Memory B cell (primary cell): ENCODE results near the gene FRMD5.

Source experiments
- ATAC-seq: fragments of 150-1000 bp; cut with Tn5 transposase; 2 replicates; pipeline ENCODE4 v1.10.0; 2021; ENCODE audit warnings: low read depth, mild to moderate bottlenecking, moderate library complexity
- DNase-seq, 2 donors: peaks; one replicate each; pipeline ENCODE4 v3.0.0; 2022; ENCODE audit warnings: low spot score in 2 of 2
- H3K27ac Mint-ChIP-seq: one replicate; pipeline ENCODE4 v1.8.0; 2022; ENCODE audit warnings: mild to moderate bottlenecking, moderate library complexity, mixed read lengths
- H3K27me3 Mint-ChIP-seq: one replicate; pipeline ENCODE4 v1.8.0; 2022; ENCODE audit warnings: mixed read lengths
- H3K36me3 Mint-ChIP-seq: one replicate; pipeline ENCODE4 v1.8.0; 2022; ENCODE audit warnings: mild to moderate bottlenecking, mixed read lengths
- H3K4me1 Mint-ChIP-seq: one replicate; pipeline ENCODE4 v1.8.0; 2022; ENCODE audit warnings: mixed read lengths
- H3K4me3 Mint-ChIP-seq: one replicate; pipeline ENCODE4 v1.8.0; 2022; ENCODE audit warnings: mild to moderate bottlenecking, moderate library complexity, mixed read lengths
- H3K9me3 Mint-ChIP-seq: one replicate; pipeline ENCODE4 v1.8.0; 2022; ENCODE audit warnings: mixed read lengths

Gene FRMD5

GRCh38 chr15:43948691-43949325, 246.3 kb downstream of the FRMD5 start:
- Mint-ChIP-seq H3K36me3 (no peaks in the 10 kb centered on the region), H3K27ac (no peak overlapping the region), H3K27me3 (peaks cover 3% of the 10 kb centered on the region), H3K9me3 (no peaks in the 10 kb centered on the region), H3K4me3 (no peak overlapping the region), H3K4me1 (peaks cover 15% of the 10 kb centered on the region)
- ATAC-seq (peak; percentile 83), DNase-seq (no peak)

DNA sequence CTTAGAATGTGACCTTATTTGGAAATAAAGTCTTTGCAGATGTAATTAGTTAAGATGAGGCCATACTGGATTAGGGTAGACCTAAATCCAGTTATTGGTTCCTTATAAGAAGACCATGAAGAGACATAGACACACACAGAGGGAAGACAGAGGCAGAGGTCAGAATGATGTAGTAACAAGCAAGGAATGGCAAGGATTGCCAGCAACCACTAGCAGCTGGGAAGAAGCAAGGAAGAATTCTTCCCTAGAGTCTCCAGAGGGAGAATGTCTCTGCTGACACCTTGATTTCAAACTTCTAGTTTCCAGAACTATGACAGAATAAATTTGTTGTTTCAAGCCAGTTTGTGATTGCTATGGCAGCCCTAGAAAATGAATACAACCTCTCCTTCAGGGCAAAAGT, 251.6 kb downstream of the FRMD5 start:
- H3K4me1 Mint-ChIP-seq = peaks cover 21% of the 10 kb centered on the region
- no peak for ATAC-seq
- H3K4me3 Mint-ChIP-seq = no peak overlapping the region
- H3K36me3 Mint-ChIP-seq = no peaks in the 10 kb centered on the region
- H3K9me3 Mint-ChIP-seq = no peaks in the 10 kb centered on the region
- H3K27me3 Mint-ChIP-seq = peaks cover 3% of the 10 kb centered on the region
- no peak overlapping the region for H3K27ac Mint-ChIP-seq
- no peak for DNase-seq

- H3K27me3 Mint-ChIP-seq = peaks cover 3% of the 10 kb centered on the region
- H3K4me3 Mint-ChIP-seq = no peak overlapping the region
- H3K9me3 Mint-ChIP-seq = no peaks in the 10 kb centered on the region
- DNase-seq (no peak), ATAC-seq (no peak)
- H3K4me1 Mint-ChIP-seq = peaks cover 20% of the 10 kb centered on the region
- no peak overlapping the region for H3K27ac Mint-ChIP-seq
- H3K36me3 Mint-ChIP-seq = no peaks in the 10 kb centered on the region
Observed at GRCh38 chr15:43942194-43942593, 252.9 kb downstream of the FRMD5 start.

- H3K4me3 Mint-ChIP-seq = no peak overlapping the region
- DNase-seq (no peak), ATAC-seq (peak; percentile 69)
- peaks cover 18% of the 10 kb centered on the region for H3K4me1 Mint-ChIP-seq
- H3K36me3 Mint-ChIP-seq = no peaks in the 10 kb centered on the region
- H3K9me3 Mint-ChIP-seq = no peaks in the 10 kb centered on the region
- no peak overlapping the region for H3K27ac Mint-ChIP-seq
- peaks cover 2% of the 10 kb centered on the region for H3K27me3 Mint-ChIP-seq
Observed at GRCh38 chr15:43941555-43941954, 253.5 kb downstream of the FRMD5 start.

DNA sequence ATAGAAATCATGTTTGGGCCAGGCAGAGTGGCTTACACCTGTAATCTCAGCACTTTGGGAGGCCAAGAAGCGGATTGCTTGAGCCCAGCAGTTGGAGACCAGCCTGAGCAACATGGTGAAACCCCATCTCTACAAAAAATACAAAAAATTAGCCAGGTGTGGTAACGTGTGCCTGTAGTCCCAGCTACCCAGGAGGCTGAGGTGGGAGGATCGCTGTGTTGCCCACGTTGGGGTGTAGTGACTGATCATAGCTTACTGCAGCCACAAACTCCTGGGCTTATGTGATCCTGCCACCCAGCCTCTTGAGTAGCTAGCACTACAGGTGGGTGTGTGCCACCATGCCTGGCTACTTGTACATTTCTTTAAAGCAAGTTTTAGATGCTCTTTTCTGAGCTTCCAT, 254.0 kb downstream of the FRMD5 start:
- Mint-ChIP-seq H3K27me3 (peaks cover 2% of the 10 kb centered on the region), H3K4me3 (no peak overlapping the region), H3K9me3 (no peaks in the 10 kb centered on the region), H3K4me1 (peaks cover 17% of the 10 kb centered on the region), H3K36me3 (no peaks in the 10 kb centered on the region), H3K27ac (no peak overlapping the region)
- ATAC-seq = no peak
- DNase-seq = no peak

DNA sequence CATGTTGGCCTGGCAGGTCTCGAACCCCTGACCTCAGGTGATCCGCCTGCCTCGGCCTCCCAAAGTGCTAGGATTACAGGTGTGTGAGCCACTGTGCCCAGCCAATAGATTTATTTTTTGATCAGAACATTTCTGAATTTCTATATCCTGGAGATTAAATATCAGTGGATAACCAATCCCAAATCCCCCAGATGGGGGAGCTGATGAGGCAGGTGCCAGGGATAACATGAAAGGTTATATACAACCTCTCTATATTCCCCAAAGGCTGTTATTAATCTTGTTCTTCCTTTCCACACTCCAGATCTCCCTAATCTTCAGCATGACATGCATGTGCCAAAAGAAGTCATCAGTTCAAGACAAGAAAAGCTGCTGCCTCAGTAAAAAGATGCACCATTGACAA, 256.0 kb downstream of the FRMD5 start:
- Mint-ChIP-seq H3K27ac (no peak overlapping the region), H3K4me1 (peaks cover 15% of the 10 kb centered on the region), H3K4me3 (no peak overlapping the region), H3K9me3 (no peaks in the 10 kb centered on the region), H3K36me3 (no peaks in the 10 kb centered on the region), H3K27me3 (no peaks in the 10 kb centered on the region)
- no peak for DNase-seq
- ATAC-seq = no peak

DNA sequence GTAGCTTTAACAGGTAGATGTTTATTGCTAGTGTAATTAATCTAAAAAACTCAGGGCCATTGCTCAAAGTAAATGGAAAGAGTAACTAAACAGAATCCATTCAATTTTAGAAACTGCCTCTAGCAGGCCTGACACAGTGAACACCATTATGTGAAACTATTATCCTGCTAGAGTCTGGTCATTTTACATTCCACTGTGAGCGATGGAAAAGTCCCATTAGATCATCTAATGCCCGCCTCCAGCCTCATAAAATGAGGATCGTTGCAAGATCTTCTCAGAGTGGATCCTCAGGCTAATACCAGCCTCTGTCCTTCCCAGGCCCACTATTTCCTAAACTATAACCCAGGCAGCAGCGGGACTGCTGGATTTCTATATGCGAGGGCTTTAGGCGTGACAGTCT, 260.6 kb downstream of the FRMD5 start:
- H3K9me3 Mint-ChIP-seq = no peaks in the 10 kb centered on the region
- no peaks in the 10 kb centered on the region for H3K36me3 Mint-ChIP-seq
- no peak for DNase-seq
- ATAC-seq = no peak
- no peak overlapping the region for H3K4me3 Mint-ChIP-seq
- no peak overlapping the region for H3K27ac Mint-ChIP-seq
- H3K4me1 Mint-ChIP-seq = peaks cover 8% of the 10 kb centered on the region
- H3K27me3 Mint-ChIP-seq = no peaks in the 10 kb centered on the region

DNA sequence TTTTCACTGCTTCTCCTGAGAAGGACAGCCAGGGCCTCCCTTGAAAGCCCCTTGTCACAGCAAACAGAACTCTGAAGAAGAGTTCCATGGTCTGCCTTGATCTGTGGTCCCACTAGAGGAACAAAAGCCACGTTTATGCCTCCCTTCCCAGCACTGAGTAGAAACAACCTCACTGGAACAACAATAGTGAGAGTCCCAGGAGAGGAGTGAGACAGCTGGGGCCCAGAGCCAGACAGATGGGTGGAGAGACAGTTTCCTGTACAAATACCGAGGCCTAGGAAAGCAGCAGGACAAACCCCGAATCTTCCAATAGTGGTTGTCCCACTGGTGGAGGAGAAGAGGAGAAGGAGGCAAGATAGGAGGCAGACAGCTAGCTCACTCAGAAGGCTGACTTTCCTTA, 262.2 kb downstream of the FRMD5 start:
- DNase-seq (no peak), ATAC-seq (no peak)
- no peaks in the 10 kb centered on the region for H3K27me3 Mint-ChIP-seq
- H3K36me3 Mint-ChIP-seq = no peaks in the 10 kb centered on the region
- no peak overlapping the region for H3K4me3 Mint-ChIP-seq
- peaks cover 8% of the 10 kb centered on the region for H3K4me1 Mint-ChIP-seq
- no peak overlapping the region for H3K27ac Mint-ChIP-seq
- H3K9me3 Mint-ChIP-seq = no peaks in the 10 kb centered on the region

DNA sequence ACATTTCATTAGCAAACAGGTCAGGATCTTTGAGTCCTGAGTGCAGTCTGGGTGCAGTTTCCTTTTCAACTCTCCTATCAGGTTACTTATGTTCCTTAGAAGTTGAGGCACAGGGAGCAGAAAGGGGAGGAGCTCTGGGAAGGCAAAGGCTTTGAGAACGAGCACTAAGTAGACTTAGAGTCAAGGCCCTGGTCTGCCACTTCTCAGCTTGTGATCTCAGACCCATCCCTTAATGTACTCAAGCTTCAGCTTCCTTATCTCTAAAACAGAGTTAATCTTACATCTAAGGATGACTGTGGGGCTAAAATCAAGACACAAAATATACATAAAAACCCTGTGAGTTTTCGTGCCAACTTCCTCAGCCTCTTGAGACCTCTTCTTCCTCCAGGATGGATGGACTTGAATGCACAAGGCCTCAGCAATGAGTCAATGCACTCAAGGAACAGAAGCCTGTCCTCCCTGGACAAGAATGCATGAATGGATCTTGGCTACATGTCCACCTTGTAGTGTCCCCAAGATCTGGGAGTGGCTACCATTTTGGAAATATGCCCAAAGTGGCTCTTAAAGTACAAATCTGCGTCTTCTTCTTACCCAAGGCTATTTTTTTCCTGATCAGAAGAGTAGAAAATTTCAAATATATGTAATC, 263.2 kb downstream of the FRMD5 start:
- Mint-ChIP-seq H3K4me1 (peaks cover 8% of the 10 kb centered on the region), H3K27me3 (no peaks in the 10 kb centered on the region), H3K36me3 (no peaks in the 10 kb centered on the region), H3K27ac (no peak overlapping the region), H3K4me3 (no peak overlapping the region), H3K9me3 (no peaks in the 10 kb centered on the region)
- ATAC-seq (no peak), DNase-seq (no peak)

DNA sequence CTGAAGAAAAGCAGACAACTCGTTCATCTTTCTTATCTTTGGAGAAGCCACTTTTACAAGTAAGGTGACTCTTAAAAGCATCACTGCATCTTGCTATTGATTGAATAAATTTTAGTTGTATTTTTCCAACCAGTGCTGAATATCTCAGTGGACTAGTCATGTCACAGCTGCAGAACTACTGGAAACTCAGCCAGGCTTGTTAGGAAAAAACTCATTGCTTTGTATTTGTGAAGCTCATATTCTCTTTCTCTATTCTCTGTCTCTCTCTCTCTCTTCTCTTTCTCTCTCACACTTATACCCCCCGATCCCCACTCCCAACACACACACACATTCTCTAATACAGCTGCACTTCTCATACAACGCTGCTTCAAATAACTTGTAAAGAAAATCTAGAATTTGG, 264.0 kb downstream of the FRMD5 start:
- H3K36me3 Mint-ChIP-seq = no peaks in the 10 kb centered on the region

DNA sequence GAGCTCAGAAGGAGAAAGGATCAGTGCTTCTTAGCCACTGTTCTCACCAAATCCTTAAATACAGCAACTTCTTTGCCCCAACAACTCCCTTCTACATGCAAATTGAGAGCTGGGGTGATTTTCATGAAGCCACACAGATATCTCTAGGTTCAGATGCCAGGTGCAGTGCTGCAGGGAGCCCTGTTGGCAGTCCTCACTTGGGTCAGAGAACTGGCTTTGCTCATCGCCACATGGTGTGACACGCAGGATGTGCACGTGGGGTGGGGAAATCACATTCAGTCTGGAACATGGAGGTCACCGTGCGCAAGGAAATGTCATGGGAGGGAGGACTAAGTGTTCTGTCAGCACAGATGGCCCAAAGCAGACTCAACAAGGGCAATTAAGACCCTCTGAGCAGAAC, 264.5 kb downstream of the FRMD5 start:
- H3K4me1 Mint-ChIP-seq = peaks cover 8% of the 10 kb centered on the region
- no peaks in the 10 kb centered on the region for H3K36me3 Mint-ChIP-seq
- peak overlapping the region; percentile 43 for H3K27ac Mint-ChIP-seq
- DNase-seq = peak in 1 of 2 donors; percentile 14
- no peaks in the 10 kb centered on the region for H3K9me3 Mint-ChIP-seq
- H3K4me3 Mint-ChIP-seq = peak overlapping the region; percentile 7
- peak; percentile 91 for ATAC-seq
- no peaks in the 10 kb centered on the region for H3K27me3 Mint-ChIP-seq

More for the DNA sequence above, 264.0 kb downstream of the FRMD5 start:
- Mint-ChIP-seq H3K9me3 (no peaks in the 10 kb centered on the region), H3K27ac (no peak overlapping the region), H3K4me1 (peaks cover 8% of the 10 kb centered on the region), H3K27me3 (no peaks in the 10 kb centered on the region), H3K4me3 (no peak overlapping the region)
- DNase-seq (no peak), ATAC-seq (no peak)

DNA sequence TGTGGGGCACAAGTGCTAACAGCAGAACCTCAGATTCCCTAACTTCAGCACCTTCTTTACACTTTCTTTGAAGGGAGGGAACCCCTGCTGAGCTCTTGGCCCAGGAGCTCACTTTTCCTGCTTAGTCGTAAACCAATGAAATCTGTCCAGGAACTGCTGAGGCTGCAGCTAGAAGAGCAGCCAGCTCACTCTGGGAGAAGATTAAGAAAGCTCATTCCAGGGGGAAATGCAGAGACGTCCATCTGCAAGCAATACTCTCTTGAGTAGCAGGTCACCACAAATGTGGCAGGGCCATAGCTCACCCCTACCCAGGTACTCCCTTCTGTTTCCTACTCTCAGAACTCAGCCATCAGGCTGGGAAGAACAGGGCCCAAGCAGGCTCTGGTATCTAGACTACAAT, 265.0 kb downstream of the FRMD5 start:
- DNase-seq (no peak), ATAC-seq (peak; percentile 10)
- H3K36me3 Mint-ChIP-seq = no peaks in the 10 kb centered on the region
- peaks cover 8% of the 10 kb centered on the region for H3K4me1 Mint-ChIP-seq
- H3K27me3 Mint-ChIP-seq = no peaks in the 10 kb centered on the region
- H3K9me3 Mint-ChIP-seq = no peaks in the 10 kb centered on the region
- no peak overlapping the region for H3K4me3 Mint-ChIP-seq
- H3K27ac Mint-ChIP-seq = peak overlapping the region; percentile 43

DNA sequence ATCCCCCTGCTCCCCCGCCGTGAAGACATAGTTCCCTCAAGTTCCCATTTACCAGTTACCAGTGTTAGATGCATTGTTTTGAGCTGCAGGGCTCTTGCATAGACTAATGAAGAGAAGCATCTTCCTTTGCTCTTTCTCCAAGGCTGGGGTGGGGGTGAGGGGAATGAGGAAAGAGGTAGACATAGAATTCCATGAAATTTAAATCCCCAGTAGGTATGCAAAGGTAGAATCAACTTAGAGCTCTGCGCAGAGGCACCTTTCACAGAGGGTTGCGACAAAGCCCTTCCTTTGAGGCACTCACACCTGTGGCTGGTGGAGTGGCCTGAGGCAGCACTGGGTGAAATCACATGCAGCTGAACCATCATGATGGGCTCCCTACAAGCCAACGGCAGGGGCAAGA, 266.9 kb downstream of the FRMD5 start:
- no peak for DNase-seq
- Mint-ChIP-seq H3K4me1 (peaks cover 8% of the 10 kb centered on the region), H3K4me3 (no peak overlapping the region), H3K27ac (no peak overlapping the region), H3K9me3 (no peaks in the 10 kb centered on the region), H3K27me3 (no peaks in the 10 kb centered on the region), H3K36me3 (no peaks in the 10 kb centered on the region)
- ATAC-seq = no peak

- DNase-seq (no peak), ATAC-seq (no peak)
- H3K4me1 Mint-ChIP-seq = peaks cover 8% of the 10 kb centered on the region
- no peaks in the 10 kb centered on the region for H3K9me3 Mint-ChIP-seq
- no peak overlapping the region for H3K27ac Mint-ChIP-seq
- no peaks in the 10 kb centered on the region for H3K36me3 Mint-ChIP-seq
- H3K4me3 Mint-ChIP-seq = no peak overlapping the region
- H3K27me3 Mint-ChIP-seq = no peaks in the 10 kb centered on the region
Observed at GRCh38 chr15:43927203-43927602, 267.9 kb downstream of the FRMD5 start.

DNA sequence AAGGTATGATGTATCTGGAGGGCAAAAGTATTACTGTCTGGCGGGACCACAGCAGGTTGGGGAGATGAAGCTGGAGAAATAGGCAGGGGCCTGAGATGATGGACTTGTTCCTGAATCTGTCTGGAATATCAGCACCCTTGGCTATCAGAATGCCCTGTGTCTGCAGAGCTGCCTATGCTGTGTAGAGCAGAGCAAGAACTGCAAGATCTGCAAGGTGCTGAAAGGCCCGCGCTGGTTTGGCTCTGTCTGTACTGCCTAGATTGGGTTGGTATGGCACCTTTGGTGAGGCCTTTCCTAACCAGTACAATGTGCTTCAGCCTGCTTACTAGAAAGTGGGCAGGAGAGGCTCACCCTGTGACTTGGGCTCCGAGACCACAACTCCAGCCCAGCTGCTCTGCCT, 271.5 kb downstream of the FRMD5 start:
- Mint-ChIP-seq H3K4me1 (no peaks in the 10 kb centered on the region), H3K27ac (no peak overlapping the region), H3K4me3 (no peak overlapping the region), H3K27me3 (no peaks in the 10 kb centered on the region), H3K36me3 (no peaks in the 10 kb centered on the region), H3K9me3 (no peaks in the 10 kb centered on the region)
- DNase-seq (no peak), ATAC-seq (no peak)
